HepG2 (cell line): ENCODE results near the gene IGF1. TPM values are rescaled to one million over a fixed set of nuclear protein-coding genes. Genes with fewer than 3 reads are reported as not detected.

Experiments
- ATAC-seq: fragments of 200-7000 bp; cut with Tn5 transposase; 3 replicates; pipeline ENCODE4 v1.9.1; 2020; ENCODE audit warnings: mild to moderate bottlenecking, moderate library complexity
- BruUV-seq: library from RNA; stranded (reverse); fragments of 400-500 nt; replicated peaks from 2 replicates; lab custom pipeline; 2021; lab: Mats Ljungman, UMichigan
- CTCF ChIA-PET: fragments of 300-600 bp; formaldehyde crosslinking; extraction: SDS; loops from one replicate; lab custom pipeline; 2021; ENCODE audit warnings: low total read pairs, inconsistent platforms, low intra/inter-chr PET ratio; lab: Yijun Ruan, JAX
- POLR2A ChIA-PET: fragments of 350-600 bp; sonication (Branson Sonifier 250); formaldehyde crosslinking; loops from one replicate; lab custom pipeline; 2020; ENCODE audit warnings: antibody characterized with exemption, inconsistent platforms; lab: Yijun Ruan, JAX
- DNase-seq: peaks from one replicate; pipeline ENCODE4 v3.0.0-alpha.2; 2015; ENCODE audit warnings: low spot score
- FAIRE-seq: peaks from 3 replicates; lab custom pipeline; 2011; peaks lifted over from hg19 to GRCh38; lab: Jason Lieb, UNC
- H2AFZ ChIP-seq: one replicate; pipeline ENCODE4 v1.6.1; 2011; ENCODE audit warnings: low read length, inconsistent platforms
- H3K27ac ChIP-seq: fragments of 300-600 bp; 3 replicates; pipeline ENCODE4 v1.8.0; 2011; ENCODE audit warnings: mixed run types, mild to moderate bottlenecking, mixed read lengths, low read length, inconsistent platforms; ENCODE audit not compliant: insufficient read depth; ENCODE audit errors: extremely low read length
- H3K27me3 ChIP-seq, 2 experiments: fragments of 200-600 bp in 1 of 2; 2 replicates in 1 of 2; 3 replicates in 1 of 2; pipeline versions ENCODE4 v1.6.0 to v1.8.0; 2011; ENCODE audit warnings: low read length in 2 of 2, mild to moderate bottlenecking in 2 of 2, moderate library complexity in 2 of 2, inconsistent platforms in 1 of 2; ENCODE audit not compliant: insufficient read depth in 2 of 2, control insufficient read depth in 1 of 2
- H3K36me3 ChIP-seq, 2 experiments: fragments of 200-600 bp in 1 of 2; replicated peaks in 1 of 2; 2 replicates in 1 of 2; 3 replicates in 1 of 2; pipeline versions ENCODE4 v1.5.1 to v1.8.0; 2011; ENCODE audit warnings: low read length in 2 of 2, inconsistent platforms in 1 of 2; ENCODE audit not compliant: insufficient read depth in 2 of 2, control insufficient read depth in 1 of 2
- H3K4me1 ChIP-seq: 2 replicates; pipeline ENCODE4 v1.5.1; 2012; ENCODE audit warnings: low read length, inconsistent platforms; ENCODE audit not compliant: insufficient read depth
- H3K4me2 ChIP-seq: 2 replicates; pipeline ENCODE4 v1.6.0; 2011; ENCODE audit warnings: low read depth, low read length, inconsistent platforms
- H3K4me3 ChIP-seq, 3 experiments: fragments of 200-600 bp in 1 of 3; sonication (generic), shearing (Covaris generic) in 1 of 3; replicated peaks in 1 of 3; 2 replicates each; pipeline ENCODE4 v1.5.1; 2011 to 2016; ENCODE audit warnings: low read length in 3 of 3, inconsistent platforms in 2 of 3, low read depth in 2 of 3, mild to moderate bottlenecking in 2 of 3, control low read depth in 1 of 3, mixed read lengths in 1 of 3; ENCODE audit not compliant: insufficient read depth in 1 of 3
- H3K79me2 ChIP-seq: one replicate; pipeline ENCODE4 v1.6.1; 2011; ENCODE audit warnings: low read length, inconsistent platforms; ENCODE audit not compliant: insufficient read depth
- H3K9ac ChIP-seq: 2 replicates; pipeline ENCODE4 v1.6.0; 2011; ENCODE audit warnings: mild to moderate bottlenecking, low read depth, low read length, inconsistent platforms; ENCODE audit not compliant: insufficient read depth
- H3K9me3 ChIP-seq: 2 replicates; pipeline ENCODE4 v1.5.1; 2012; ENCODE audit warnings: mild to moderate bottlenecking, low read length
- H4K20me1 ChIP-seq: 2 replicates; pipeline ENCODE4 v1.6.0; 2011; ENCODE audit warnings: inconsistent platforms, mild to moderate bottlenecking, low read length, moderate library complexity; ENCODE audit not compliant: insufficient read depth
- BCL6 ChIP-seq: IDR thresholded peaks from 2 replicates; pipeline ENCODE4 v1.6.1; 2016; ENCODE audit warnings: missing genetic modification reagents, missing compliant biosample characterization
- FOXK1 ChIP-seq: sonication (generic); formaldehyde crosslinking; IDR thresholded peaks from 2 replicates; pipeline ENCODE4 v1.4.0; 2020; ENCODE audit warnings: low read depth, missing genetic modification reagents, borderline replicate concordance
- FOXO1 ChIP-seq: sonication (generic); formaldehyde crosslinking; IDR thresholded peaks from 2 replicates; pipeline ENCODE4 v1.4.0; 2020; ENCODE audit warnings: missing genetic modification reagents
- JARID2 ChIP-seq: sonication (generic); formaldehyde crosslinking; IDR thresholded peaks from 2 replicates; pipeline ENCODE4 v1.8.1; 2023; ENCODE audit warnings: missing genetic modification reagents, inconsistent platforms; ENCODE audit not compliant: insufficient replicate concordance
- MXD4 ChIP-seq: IDR thresholded peaks from 2 replicates; pipeline ENCODE4 v1.6.1; 2016; ENCODE audit warnings: mild to moderate bottlenecking, missing biosample characterization, missing genetic modification reagents
- RFX1 ChIP-seq: fragments of 450-650 bp; IDR thresholded peaks from 2 replicates; pipeline ENCODE4 v1.6.1; 2017
- TBL1XR1 ChIP-seq: fragments of 150-350 bp; IDR thresholded peaks from 2 replicates; pipeline ENCODE4 v1.6.1; 2014; ENCODE audit warnings: borderline replicate concordance, low read length; ENCODE audit not compliant: partially characterized antibody
- TBX3 ChIP-seq: fragments of 450-650 bp; IDR thresholded peaks from 2 replicates; pipeline ENCODE4 v1.6.1; 2017; ENCODE audit warnings: antibody characterized with exemption, mild to moderate bottlenecking, inconsistent platforms, borderline replicate concordance
- ZFAT ChIP-seq: sonication (generic); formaldehyde crosslinking; conservative IDR thresholded peaks from 2 replicates; pipeline ENCODE4 v1.8.1; 2023; ENCODE audit warnings: missing genetic modification reagents, inconsistent platforms
- ZNF138 ChIP-seq: sonication (generic); formaldehyde crosslinking; IDR thresholded peaks from 2 replicates; pipeline ENCODE4 v1.5.0; 2020; ENCODE audit warnings: mild to moderate bottlenecking, low read depth, missing genetic modification reagents
- ZNF335 ChIP-seq: sonication (generic); formaldehyde crosslinking; IDR thresholded peaks from 2 replicates; pipeline ENCODE4 v1.4.0; 2020; ENCODE audit warnings: missing genetic modification reagents
- ZNF343 ChIP-seq: sonication (generic); formaldehyde crosslinking; IDR thresholded peaks from 2 replicates; pipeline ENCODE4 v1.4.0; 2020; ENCODE audit warnings: mild to moderate bottlenecking, missing genetic modification reagents
- ZNF598 ChIP-seq: sonication (generic); formaldehyde crosslinking; IDR thresholded peaks from 2 replicates; pipeline ENCODE4 v1.5.1; 2020; ENCODE audit warnings: mild to moderate bottlenecking, missing genetic modification reagents, borderline replicate concordance
- ZNF614 ChIP-seq: IDR thresholded peaks from 2 replicates; pipeline ENCODE4 v1.6.1; 2018; ENCODE audit warnings: missing biosample characterization, missing genetic modification reagents, inconsistent platforms, borderline replicate concordance
- ZSCAN12 ChIP-seq: sonication (generic); formaldehyde crosslinking; IDR thresholded peaks from 2 replicates; pipeline ENCODE4 v1.9.0; 2021; ENCODE audit warnings: mild to moderate bottlenecking, missing genetic modification reagents
- WGBS: methylation state at CpG from one replicate; pipeline ENCODE4 v1.1.6; 2017; ENCODE audit warnings: low lambda C conversion rate; 5-methylcytosine and 5-hydroxymethylcytosine counted together
- in situ Hi-C: cut with HindIII; loops from 2 replicates; pipeline ENCODE4 v1.10.0; 2017; ENCODE audit warnings: low pct_unique_long_range_greater_than_20kb; ENCODE audit not compliant: extremely low pct_ligation_motif_present
- intact Hi-C: fragments of 100-400 bp; cut with micrococcal nuclease; formaldehyde crosslinking; loops from one replicate; pipeline ENCODE4 v1.10.0; 2022; ENCODE audit not compliant: unreplicated experiment
- polyA plus RNA-seq, 8 experiments: library from polyadenylated mRNA; depleted of rRNA in 3 of 8; stranded (reverse) in 7 of 8; unstranded in 1 of 8; fragments of >200 nt; fragmentation: Illumina TruSeq in 4 of 8; extraction: Trizol in 4 of 8; gene quantifications; 2 replicates each; pipeline versions ENCODE4 v1.2.1 to v1.2.3, GENCODE V29; 2011 to 2016; ENCODE audit warnings: low read depth in 4 of 8, missing spikeins in 1 of 8, mixed read lengths in 1 of 8; ENCODE audit not compliant: insufficient read depth in 1 of 8
- total RNA-seq, 5 experiments: library from RNA; depleted of rRNA; stranded (reverse); fragments of >200 nt; fragmentation: Illumina TruSeq; extraction: Trizol; gene quantifications; 2 replicates each; pipeline ENCODE4 v1.2.3, GENCODE V29; 2016; ENCODE audit warnings: low read depth in 1 of 5
- TF ChIP-seq, protein P1 (sequence below): sonication (generic); formaldehyde crosslinking; IDR thresholded peaks from 2 replicates; pipeline ENCODE4 v1.4.0; 2020; ENCODE audit warnings: mild to moderate bottlenecking, missing genetic modification reagents
- TF ChIP-seq, protein P2 (sequence below): sonication (generic); formaldehyde crosslinking; IDR thresholded peaks from 2 replicates; pipeline ENCODE4 v1.4.0; 2020; ENCODE audit warnings: mild to moderate bottlenecking, missing genetic modification reagents
- TF ChIP-seq, protein P3 (sequence below): IDR thresholded peaks from 2 replicates; pipeline ENCODE4 v1.6.1; 2012; ENCODE audit warnings: low read depth, low read length, improper control_type of control experiment
- TF ChIP-seq, protein P4 (sequence below): IDR thresholded peaks from 2 replicates; pipeline ENCODE4 v1.6.1; 2016; ENCODE audit warnings: low read depth

IGF1 gene
- total and polyA plus RNA-seq, 2 of the 13 experiments (the other 11 are each of a cell fraction or from before 2014, with no cell fraction given): not detected

DNA sequence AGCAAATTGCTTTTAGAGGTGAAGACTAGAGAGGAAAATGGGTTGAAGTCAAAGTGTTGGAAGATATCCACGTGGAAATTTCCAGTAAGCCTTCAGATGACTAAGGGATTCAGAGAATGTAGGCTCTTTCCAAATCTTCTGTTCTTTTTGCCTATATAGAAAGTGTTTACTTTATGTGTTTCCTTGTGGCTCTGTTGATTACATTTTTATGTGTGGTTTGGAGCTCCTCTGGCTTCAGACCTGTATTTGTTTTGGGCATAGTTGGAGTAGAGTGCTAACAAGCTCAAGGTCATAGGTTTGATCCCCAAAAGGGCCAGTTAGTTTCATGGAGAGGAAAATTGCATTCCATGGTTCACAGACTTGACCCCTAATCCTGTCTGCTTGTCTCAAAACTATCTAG, 91.9 kb downstream of the IGF1 start (continued):
- TF ChIP-seq, protein P1, sequence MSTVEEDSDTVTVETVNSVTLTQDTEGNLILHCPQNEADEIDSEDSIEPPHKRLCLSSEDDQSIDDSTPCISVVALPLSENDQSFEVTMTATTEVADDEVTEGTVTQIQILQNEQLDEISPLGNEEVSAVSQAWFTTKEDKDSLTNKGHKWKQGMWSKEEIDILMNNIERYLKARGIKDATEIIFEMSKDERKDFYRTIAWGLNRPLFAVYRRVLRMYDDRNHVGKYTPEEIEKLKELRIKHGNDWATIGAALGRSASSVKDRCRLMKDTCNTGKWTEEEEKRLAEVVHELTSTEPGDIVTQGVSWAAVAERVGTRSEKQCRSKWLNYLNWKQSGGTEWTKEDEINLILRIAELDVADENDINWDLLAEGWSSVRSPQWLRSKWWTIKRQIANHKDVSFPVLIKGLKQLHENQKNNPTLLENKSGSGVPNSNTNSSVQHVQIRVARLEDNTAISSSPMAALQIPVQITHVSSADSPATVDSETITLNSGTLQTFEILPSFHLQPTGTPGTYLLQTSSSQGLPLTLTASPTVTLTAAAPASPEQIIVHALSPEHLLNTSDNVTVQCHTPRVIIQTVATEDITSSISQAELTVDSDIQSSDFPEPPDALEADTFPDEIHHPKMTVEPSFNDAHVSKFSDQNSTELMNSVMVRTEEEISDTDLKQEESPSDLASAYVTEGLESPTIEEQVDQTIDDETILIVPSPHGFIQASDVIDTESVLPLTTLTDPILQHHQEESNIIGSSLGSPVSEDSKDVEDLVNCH (CRISPR knock-in tag): no peak
- TF ChIP-seq ZNF343 (CRISPR knock-in tag) (no peak), BCL6 (CRISPR knock-in tag) (peak; percentile 72), ZNF598 (CRISPR knock-in tag) (no peak), ZNF335 (no peak), MXD4 (no peak)
- TF ChIP-seq, protein P2, sequence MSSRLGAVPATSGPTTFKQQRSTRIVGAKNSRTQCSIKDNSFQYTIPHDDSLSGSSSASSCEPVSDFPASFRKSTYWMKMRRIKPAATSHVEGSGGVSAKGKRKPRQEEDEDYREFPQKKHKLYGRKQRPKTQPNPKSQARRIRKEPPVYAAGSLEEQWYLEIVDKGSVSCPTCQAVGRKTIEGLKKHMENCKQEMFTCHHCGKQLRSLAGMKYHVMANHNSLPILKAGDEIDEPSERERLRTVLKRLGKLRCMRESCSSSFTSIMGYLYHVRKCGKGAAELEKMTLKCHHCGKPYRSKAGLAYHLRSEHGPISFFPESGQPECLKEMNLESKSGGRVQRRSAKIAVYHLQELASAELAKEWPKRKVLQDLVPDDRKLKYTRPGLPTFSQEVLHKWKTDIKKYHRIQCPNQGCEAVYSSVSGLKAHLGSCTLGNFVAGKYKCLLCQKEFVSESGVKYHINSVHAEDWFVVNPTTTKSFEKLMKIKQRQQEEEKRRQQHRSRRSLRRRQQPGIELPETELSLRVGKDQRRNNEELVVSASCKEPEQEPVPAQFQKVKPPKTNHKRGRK (CRISPR knock-in tag): no peak
- TF ChIP-seq, protein P3, sequence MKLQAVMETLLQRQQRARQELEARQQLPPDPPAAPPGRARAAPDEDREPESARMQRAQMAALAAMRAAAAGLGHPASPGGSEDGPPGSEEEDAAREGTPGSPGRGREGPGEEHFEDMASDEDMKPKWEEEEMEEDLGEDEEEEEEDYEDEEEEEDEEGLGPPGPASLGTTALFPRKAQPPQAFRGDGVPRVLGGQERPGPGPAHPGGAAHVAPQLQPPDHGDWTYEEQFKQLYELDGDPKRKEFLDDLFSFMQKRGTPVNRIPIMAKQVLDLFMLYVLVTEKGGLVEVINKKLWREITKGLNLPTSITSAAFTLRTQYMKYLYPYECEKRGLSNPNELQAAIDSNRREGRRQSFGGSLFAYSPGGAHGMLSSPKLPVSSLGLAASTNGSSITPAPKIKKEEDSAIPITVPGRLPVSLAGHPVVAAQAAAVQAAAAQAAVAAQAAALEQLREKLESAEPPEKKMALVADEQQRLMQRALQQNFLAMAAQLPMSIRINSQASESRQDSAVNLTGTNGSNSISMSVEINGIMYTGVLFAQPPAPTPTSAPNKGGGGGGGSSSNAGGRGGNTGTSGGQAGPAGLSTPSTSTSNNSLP: no peak
- TF ChIP-seq, all 625 proteins: peak for 16

DNA sequence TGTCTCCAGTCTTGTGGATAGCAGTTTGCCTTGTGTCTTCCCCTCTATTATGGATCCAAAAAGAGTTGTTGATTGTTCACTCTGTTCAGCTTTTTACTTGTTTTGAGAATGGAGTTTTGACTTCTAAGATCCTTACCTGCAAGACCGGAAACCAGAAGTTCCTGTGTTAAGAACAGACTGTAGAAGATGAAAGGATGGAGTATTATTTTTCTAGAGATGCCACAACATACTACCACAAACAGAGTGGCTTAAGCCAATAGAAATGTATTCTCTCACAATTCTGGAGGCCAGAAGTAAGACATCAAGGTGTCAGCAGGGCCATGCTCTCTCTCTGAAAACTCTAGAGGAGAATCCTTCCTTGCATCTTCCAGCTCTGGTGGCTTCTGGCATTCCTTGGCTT, 95.0 kb downstream of the IGF1 start:
- BruUV-seq: no TSS peak
- ATAC-seq: no peak
- POLR2A ChIA-PET: no interaction called here
- peaks cover 17% of the 10 kb centered on the region for H3K4me1 ChIP-seq
- DNase-seq: no peak
- FAIRE-seq: no peak
- H3K9me3 ChIP-seq: peaks cover 15% of the 10 kb centered on the region
- intact Hi-C loops (no loop called here), in situ Hi-C loops (no loop called here)
- H3K27me3 ChIP-seq: no peaks in the 10 kb centered on the region
- H3K4me3 ChIP-seq: no peak overlapping the region
- no peaks in the 10 kb centered on the region for H3K79me2 ChIP-seq
- no peak overlapping the region for H3K9ac ChIP-seq
- WGBS: 83% methylated on average over 1 of the region's 1 CpG
- no peaks in the 10 kb centered on the region for H3K36me3 ChIP-seq
- H3K27ac ChIP-seq: no peak overlapping the region
- H3K4me2 ChIP-seq: no peak overlapping the region
- no peak overlapping the region for H2AFZ ChIP-seq
- CTCF ChIA-PET: no interaction called here
- no peaks in the 10 kb centered on the region for H4K20me1 ChIP-seq
- TF ChIP-seq ZSCAN12 (no peak), FOXK1 (no peak), ZNF614 (CRISPR knock-in tag) (no peak), TBX3 (no peak), FOXO1 (CRISPR knock-in tag) (no peak), RFX1 (no peak), ZNF138 (CRISPR knock-in tag) (no peak), JARID2 (no peak), TBL1XR1 (no peak), ZFAT (CRISPR knock-in tag) (no peak)
- TF ChIP-seq, protein P4, sequence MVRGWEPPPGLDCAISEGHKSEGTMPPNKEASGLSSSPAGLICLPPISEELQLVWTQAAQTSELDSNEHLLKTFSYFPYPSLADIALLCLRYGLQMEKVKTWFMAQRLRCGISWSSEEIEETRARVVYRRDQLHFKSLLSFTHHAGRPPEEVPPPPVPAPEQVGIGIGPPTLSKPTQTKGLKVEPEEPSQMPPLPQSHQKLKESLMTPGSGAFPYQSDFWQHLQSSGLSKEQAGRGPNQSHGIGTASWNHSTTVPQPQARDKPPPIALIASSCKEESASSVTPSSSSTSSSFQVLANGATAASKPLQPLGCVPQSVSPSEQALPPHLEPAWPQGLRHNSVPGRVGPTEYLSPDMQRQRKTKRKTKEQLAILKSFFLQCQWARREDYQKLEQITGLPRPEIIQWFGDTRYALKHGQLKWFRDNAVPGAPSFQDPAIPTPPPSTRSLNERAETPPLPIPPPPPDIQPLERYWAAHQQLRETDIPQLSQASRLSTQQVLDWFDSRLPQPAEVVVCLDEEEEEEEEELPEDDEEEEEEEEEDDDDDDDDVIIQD: no peak
